Measurements from ENCODE around the gene CCNY.

GRCh38 chr10:35390161-35390840 is 54.0 kb downstream of the CCNY start:
- TF ChIP-seq POLR2A (IDR thresholded peaks at IDR 0.05; ENCODE audit: low read depth, low read length) (no peak), POLR2AphosphoS5 (IDR thresholded peaks at IDR 0.05; ENCODE audit: low read depth, low read length) (no peak)
